ENCODE measurements around the gene GRHL3.

GRCh38 chr1:24390924-24391782 is 72.0 kb downstream of the GRHL3 start:
- TF ChIP-seq RAD21 (IDR thresholded peaks at IDR 0.05), result peak; percentile 97 to 99
- no peak for TF ChIP-seq EGR1 (IDR thresholded peaks at IDR 0.05; ENCODE audit: low read depth in 2 of 2)
- no peak for TF ChIP-seq JUND (IDR thresholded peaks at IDR 0.05)
- TF ChIP-seq GABPA (IDR thresholded peaks at IDR 0.05 in 1 of 2, conservative IDR thresholded peaks at IDR 0.05 in 1 of 2), result no peak
